ENCODE data around the gene FES. TPM values are rescaled to one million over a fixed set of nuclear protein-coding genes. Genes with fewer than 3 reads are reported as not detected.

FES gene
- total RNA-seq, 3 donors from 2014 or later: 3.6 to 8.1 (median 5.8) TPM

DNA sequence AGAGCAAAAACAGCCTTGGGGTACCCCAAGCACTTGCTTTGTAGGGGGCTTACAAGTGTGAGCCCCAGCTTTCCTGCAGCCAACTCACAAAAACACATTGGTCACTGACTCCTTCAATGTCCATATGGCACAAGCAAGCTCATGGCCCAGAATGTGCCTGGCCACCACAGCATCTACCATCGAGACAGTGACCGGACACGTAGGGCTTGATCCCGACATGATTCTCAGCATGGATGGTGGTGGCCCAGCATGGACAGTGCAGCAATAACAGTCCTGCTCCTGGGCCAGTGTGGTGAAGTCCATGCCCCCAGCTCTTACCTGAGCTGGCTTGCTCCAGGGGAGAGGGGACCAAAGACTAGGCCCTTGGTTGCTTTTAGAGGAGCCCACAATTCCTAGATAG, 56.7 kb downstream of the FES start:
- DNase-seq: no peak
- Mint-ChIP-seq H3K4me3 (no peak overlapping the region), H3K4me1 (ENCODE audit: low read depth) (peaks cover 9% of the 10 kb centered on the region), H3K36me3 (ENCODE audit: insufficient read depth) (peaks cover 16% of the 10 kb centered on the region), H3K27me3 (ENCODE audit: low read depth) (no peaks in the 10 kb centered on the region), H3K9me3 (no peaks in the 10 kb centered on the region)
- ATAC-seq: no peak

DNA sequence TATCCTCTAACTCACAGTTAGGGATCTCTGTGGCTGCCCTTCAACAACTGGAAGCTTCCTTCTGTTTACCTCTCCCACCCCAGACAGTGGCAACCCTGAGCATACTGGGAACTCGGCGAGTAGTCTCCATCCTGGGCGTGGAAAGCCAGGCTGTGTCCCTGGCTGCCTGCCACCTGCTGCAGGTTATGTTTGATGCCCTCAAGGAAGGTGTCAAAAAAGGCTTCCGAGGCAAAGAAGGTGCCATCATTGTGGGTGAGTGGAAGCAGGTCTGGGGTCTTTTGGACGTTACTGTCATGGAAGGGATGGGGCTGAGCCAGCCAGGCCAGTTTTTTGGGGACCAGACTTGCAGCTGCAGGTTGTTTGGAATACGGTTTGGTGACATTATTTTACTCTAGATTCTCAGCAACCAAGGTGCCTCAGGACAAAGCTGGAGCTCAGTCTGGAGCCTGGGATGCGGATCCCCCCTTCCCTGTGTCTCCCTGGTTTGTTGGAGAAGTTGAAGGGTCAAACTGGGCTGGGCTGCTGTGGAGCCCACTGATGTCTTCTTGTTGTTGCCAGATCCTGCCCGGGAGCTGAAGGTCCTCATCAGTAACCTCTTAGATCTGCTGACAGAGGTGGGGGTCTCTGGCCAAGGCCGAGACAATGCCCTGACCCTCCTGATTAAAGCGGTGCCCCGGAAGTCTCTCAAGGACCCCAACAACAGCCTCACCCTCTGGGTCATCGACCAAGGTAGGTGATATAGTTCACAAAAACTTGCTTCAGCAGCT, 58.2 kb downstream of the FES start:
- ATAC-seq: no peak
- Mint-ChIP-seq H3K4me3 (no peak overlapping the region), H3K36me3 (ENCODE audit: insufficient read depth) (peaks cover 20% of the 10 kb centered on the region), H3K4me1 (ENCODE audit: low read depth) (no peaks in the 10 kb centered on the region), H3K27me3 (ENCODE audit: low read depth) (no peaks in the 10 kb centered on the region), H3K9me3 (no peaks in the 10 kb centered on the region)
- no peak for DNase-seq

DNA sequence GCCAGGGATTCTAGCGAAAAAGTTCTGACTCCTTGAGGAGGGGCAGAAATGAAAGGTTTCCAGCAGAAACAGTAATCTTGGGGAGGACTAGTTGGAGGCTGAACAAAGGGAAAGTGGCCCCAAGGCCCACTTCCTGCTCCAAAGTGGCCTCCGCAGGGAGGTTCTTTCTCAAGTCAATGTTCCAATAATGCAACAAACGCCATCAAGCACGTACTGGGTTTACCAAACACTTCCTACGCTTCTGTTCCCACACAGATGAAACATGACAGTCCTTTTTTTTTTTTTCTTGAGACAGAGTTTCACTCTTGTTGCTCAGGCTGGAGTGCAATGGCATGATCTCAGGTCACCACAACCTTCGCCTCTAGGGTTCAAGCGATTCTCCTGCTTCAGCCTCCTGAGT, 60.8 kb downstream of the FES start:
- Mint-ChIP-seq H3K4me3 (no peak overlapping the region), H3K9me3 (no peaks in the 10 kb centered on the region)
- no peak for ATAC-seq

More for the DNA sequence above, 60.8 kb downstream of the FES start:
- peaks cover 22% of the 10 kb centered on the region for H3K36me3 Mint-ChIP-seq (ENCODE audit: insufficient read depth)
- H3K27me3 Mint-ChIP-seq (ENCODE audit: low read depth): no peaks in the 10 kb centered on the region
- no peak for DNase-seq
- no peaks in the 10 kb centered on the region for H3K4me1 Mint-ChIP-seq (ENCODE audit: low read depth)

Other genes starting within 250 kb of the FES start
- 10 to 100 TPM; 21.4 to 25.6 (median 23.5) TPM for gene BLM, start 167.2 kb upstream of the FES start, total RNA-seq
- gene FURIN, start 15.9 kb upstream of the FES start, total RNA-seq: 100 to 1,000 TPM; 162 to 242 (median 189) TPM
- gene MAN2A2, start 18.8 kb downstream of the FES start, total RNA-seq: 100 to 1,000 TPM in 2 of 3 donors, 10 to 100 TPM in 1; 93.2 to 124 (median 122) TPM
- gene HDDC3, start 48.0 kb downstream of the FES start, total RNA-seq: 10 to 100 TPM; 39.9 to 43.6 (median 40.0) TPM
- gene UNC45A, start 50.8 kb downstream of the FES start, total RNA-seq: 10 to 100 TPM; 63.4 to 70.5 (median 68.0) TPM
- 10 to 100 TPM; 11.1 to 18.4 (median 13.1) TPM for gene RCCD1, start 70.4 kb downstream of the FES start, total RNA-seq
- 10 to 100 TPM; 14.4 to 18.8 (median 18.7) TPM for gene PRC1, start 110.0 kb downstream of the FES start, total RNA-seq
- 10 to 100 TPM; 20.9 to 22.4 (median 21.9) TPM for gene VPS33B, start 138.1 kb downstream of the FES start, total RNA-seq
- under 1 TPM in 2 of 3 donors, not detected in 1; 0.03 to 0.05 TPM for gene SV2B, start 215.8 kb downstream of the FES start, total RNA-seq